A549 (cell line): ENCODE data around the gene FAM216B. TPM values are rescaled to one million over a fixed set of nuclear protein-coding genes. Genes with fewer than 3 reads are reported as not detected.

ENCODE experiments used
- ATAC-seq, 2 experiments: fragments of 200-7000 bp in 1 of 2; fragments of >200 bp in 1 of 2; cut with Nextera tagmentation in 1 of 2; cut with Tn5 transposase in 1 of 2; 3 replicates each; pipeline versions ENCODE4 v1.8.0 to v1.9.1; 2018 to 2020; ENCODE audit warnings: mild to moderate bottlenecking in 1 of 2, moderate library complexity in 1 of 2
- CTCF ChIA-PET: fragments of 300-600 bp; sonication (Branson Sonifier 250); formaldehyde crosslinking; extraction: SDS; loops from one replicate; lab custom pipeline; 2021; ENCODE audit warnings: antibody characterized with exemption, inconsistent platforms; lab: Yijun Ruan, JAX
- POLR2A ChIA-PET: fragments of 350-600 bp; formaldehyde crosslinking; extraction: SDS; loops from one replicate; lab custom pipeline; 2021; ENCODE audit warnings: antibody characterized with exemption, inconsistent platforms; lab: Yijun Ruan, JAX
- DNase-seq, 2 experiments: peaks; one replicate each; pipeline versions ENCODE4 v3.0.0 to v3.0.0-alpha.2; 2011 to 2016; ENCODE audit warnings: low read depth in 1 of 2, low spot score in 1 of 2
- FAIRE-seq: peaks from 2 replicates; lab custom pipeline; 2011; peaks lifted over from hg19 to GRCh38; lab: Jason Lieb, UNC
- H3K27ac ChIP-seq, 2 experiments: fragments of >200 bp; sonication (Bioruptor Twin); formaldehyde crosslinking; 3 replicates each; pipeline ENCODE4 v1.5.1; 2016 to 2017
- H3K4me1 ChIP-seq: fragments of >200 bp; sonication (Bioruptor Twin); formaldehyde crosslinking; 3 replicates; pipeline ENCODE4 v1.6.1; 2016
- H3K4me2 ChIP-seq: fragments of >200 bp; sonication (Bioruptor Twin); formaldehyde crosslinking; 3 replicates; pipeline ENCODE4 v1.6.1; 2016
- H3K4me3 ChIP-seq: fragments of >200 bp; sonication (Bioruptor Twin); formaldehyde crosslinking; 3 replicates; pipeline ENCODE4 v1.5.1; 2016
- H3K9me3 ChIP-seq: fragments of >200 bp; sonication (Bioruptor Twin); formaldehyde crosslinking; 3 replicates; pipeline ENCODE4 v1.6.1; 2016
- BHLHE40 ChIP-seq: IDR thresholded peaks from 2 replicates; pipeline ENCODE4 v1.6.1; 2012; ENCODE audit warnings: low read depth, low read length, inconsistent platforms
- CBX8 ChIP-seq: fragments of 200-600 bp; sonication (generic); IDR thresholded peaks from 2 replicates; pipeline ENCODE4 v1.6.1; 2016
- CEBPB ChIP-seq, 2 experiments: fragments of >200 bp in 1 of 2; sonication (Bioruptor Twin) in 1 of 2; formaldehyde crosslinking in 1 of 2; IDR thresholded peaks; 2 replicates each; pipeline ENCODE4 v1.6.1; 2012 to 2016
- CTCF ChIP-seq: fragments of >200 bp; sonication (Bioruptor Twin); formaldehyde crosslinking; IDR thresholded peaks from 3 replicates; pipeline ENCODE4 v1.5.1; 2016
- EP300 ChIP-seq, 2 experiments: fragments of >200 bp; sonication (Bioruptor Twin); formaldehyde crosslinking; IDR thresholded peaks; 2 replicates in 1 of 2; 3 replicates in 1 of 2; pipeline ENCODE4 v1.6.1; 2016 to 2017
- FOSB ChIP-seq: fragments of 250-450 bp; sonication (Bioruptor Pico); IDR thresholded peaks from 2 replicates; pipeline ENCODE4 v1.5.0; 2020; ENCODE audit warnings: mild to moderate bottlenecking, moderate library complexity
- HDAC2 ChIP-seq: fragments of 200-600 bp; sonication (generic); IDR thresholded peaks from 2 replicates; pipeline ENCODE4 v1.6.1; 2016
- HOXB13 ChIP-seq: fragments of 250-450 bp; sonication (Bioruptor Pico); IDR thresholded peaks from 2 replicates; pipeline ENCODE4 v1.5.0; 2020; ENCODE audit warnings: low read depth, mild to moderate bottlenecking, moderate library complexity
- HOXB5 ChIP-seq: fragments of 250-450 bp; sonication (Bioruptor Pico); IDR thresholded peaks from 2 replicates; pipeline ENCODE4 v1.5.0; 2020; ENCODE audit warnings: mild to moderate bottlenecking, moderate library complexity
- KDM1A ChIP-seq: fragments of 200-600 bp; sonication (generic); IDR thresholded peaks from 2 replicates; pipeline ENCODE4 v1.6.1; 2016; ENCODE audit warnings: low read depth, mild to moderate bottlenecking
- MAZ ChIP-seq: fragments of 150-350 bp; IDR thresholded peaks from 2 replicates; pipeline ENCODE4 v1.6.1; 2014; ENCODE audit warnings: antibody characterized with exemption, low read depth, low read length, borderline replicate concordance
- MYC ChIP-seq: IDR thresholded peaks from 2 replicates; pipeline ENCODE4 v1.6.1; 2012; ENCODE audit warnings: mild to moderate bottlenecking, inconsistent platforms, low read length, improper control_type of control experiment, borderline replicate concordance
- NFE2L2 ChIP-seq: fragments of 150-350 bp; conservative IDR thresholded peaks from 2 replicates; pipeline ENCODE4 v1.6.1; 2014; ENCODE audit warnings: low read length
- NPAS2 ChIP-seq: fragments of 250-450 bp; sonication (Bioruptor Pico); IDR thresholded peaks from 2 replicates; pipeline ENCODE4 v1.8.0; 2022; ENCODE audit warnings: mild to moderate bottlenecking, moderate library complexity, borderline replicate concordance
- NR3C1 ChIP-seq: fragments of >200 bp; sonication (Bioruptor Twin); formaldehyde crosslinking; IDR thresholded peaks from 3 replicates; pipeline ENCODE4 v1.6.1; 2017
- RAD21 ChIP-seq, 2 experiments: fragments of >200 bp in 1 of 2; sonication (Bioruptor Twin) in 1 of 2; formaldehyde crosslinking in 1 of 2; IDR thresholded peaks in 1 of 2; conservative IDR thresholded peaks in 1 of 2; 2 replicates in 1 of 2; 3 replicates in 1 of 2; pipeline ENCODE4 v1.6.1; 2012 to 2018; ENCODE audit warnings: inconsistent platforms in 1 of 2
- RARB ChIP-seq: fragments of 250-450 bp; sonication (Bioruptor Pico); IDR thresholded peaks from 2 replicates; pipeline ENCODE4 v1.8.0; 2021; ENCODE audit warnings: mild to moderate bottlenecking, moderate library complexity
- REST ChIP-seq: fragments of 200-600 bp; sonication (generic); IDR thresholded peaks from 2 replicates; pipeline ENCODE4 v1.6.1; 2016; ENCODE audit warnings: antibody characterized with exemption, mild to moderate bottlenecking, moderate library complexity
- SREBF2 ChIP-seq: fragments of 450-650 bp; IDR thresholded peaks from 2 replicates; pipeline ENCODE4 v1.6.1; 2014; ENCODE audit warnings: mild to moderate bottlenecking, moderate library complexity
- ZC3H11A ChIP-seq: fragments of 450-650 bp; IDR thresholded peaks from 2 replicates; pipeline ENCODE4 v1.6.1; 2014; ENCODE audit warnings: antibody characterized with exemption, mild to moderate bottlenecking
- ZNF302 ChIP-seq: fragments of 250-450 bp; sonication (Bioruptor Pico); IDR thresholded peaks from 2 replicates; pipeline ENCODE4 v1.9.0; 2021; ENCODE audit warnings: inconsistent platforms, mild to moderate bottlenecking, moderate library complexity
- WGBS: methylation state at CpG from one replicate; pipeline ENCODE4 v1.1.6; 2017; ENCODE audit errors: missing lambda C conversion rate; 5-methylcytosine and 5-hydroxymethylcytosine counted together
- polyA plus RNA-seq, 4 experiments: library from polyadenylated mRNA; depleted of rRNA in 3 of 4; stranded (reverse); fragments of >200 nt; fragmentation: RNase III in 1 of 4; extraction: RNeasy Plus Mini Kit Qiagen cat#74134 plus additional on column Dnase treatment in 1 of 4; gene quantifications; 2 replicates in 3 of 4; 3 replicates in 1 of 4; pipeline ENCODE4 v1.2.3, GENCODE V29; 2011 to 2017
- TF ChIP-seq, protein P1 (sequence below): fragments of >200 bp; sonication (Bioruptor Twin); formaldehyde crosslinking; IDR thresholded peaks from 3 replicates; pipeline ENCODE4 v1.6.1; 2016

The FAM216B gene
- polyA plus RNA-seq, 2 of the 4 experiments (the other 2 are of a cell fraction), result not detected

GRCh38 chr13:42740753-42741152, 40.6 kb upstream of the FAM216B start (continued):
- TF ChIP-seq KDM1A (no peak), RAD21 (conservative IDR thresholded peaks at IDR 0.05 in 1 of 2, IDR thresholded peaks at IDR 0.05 in 1 of 2) (no peak), MYC (no peak)
- TF ChIP-seq, all 56 proteins: peak for 0

DNA sequence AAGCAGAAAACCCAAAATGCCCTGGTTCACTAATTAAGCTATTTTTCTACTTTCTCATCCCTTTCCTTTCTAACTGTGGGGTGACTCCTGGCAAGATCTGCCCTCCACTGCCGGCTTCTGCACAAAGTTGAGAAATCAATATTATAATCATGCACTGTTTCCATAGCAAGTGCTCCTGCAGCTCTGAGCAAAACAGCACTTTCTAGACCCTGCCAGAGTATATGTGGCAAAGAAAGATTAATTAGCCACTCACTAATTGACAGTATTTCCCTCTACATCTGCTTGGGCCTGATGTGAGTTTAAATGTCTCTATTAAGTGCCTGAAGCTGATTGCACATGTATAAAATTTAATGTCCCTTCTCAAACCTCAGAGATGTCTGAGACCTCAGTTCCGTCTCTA, 39.5 kb upstream of the FAM216B start:
- FAIRE-seq, result no peak

More for the DNA sequence above, 39.5 kb upstream of the FAM216B start:
- TF ChIP-seq HOXB13 (CRISPR knock-in tag) (no peak), NR3C1 (no peak), SREBF2 (no peak), CBX8 (no peak), ZNF302 (CRISPR knock-in tag) (no peak), CEBPB (IDR thresholded peaks at IDR 0.05) (no peak), NPAS2 (CRISPR knock-in tag) (no peak), FOSB (CRISPR knock-in tag) (no peak), ZC3H11A (no peak), RARB (no peak), NFE2L2 (no peak), CTCF (no peak), HDAC2 (no peak), MAZ (no peak), HOXB5 (no peak), MYC (no peak), REST (no peak), EP300 (IDR thresholded peaks at IDR 0.05) (no peak), BHLHE40 (no peak)
- TF ChIP-seq, protein P1, sequence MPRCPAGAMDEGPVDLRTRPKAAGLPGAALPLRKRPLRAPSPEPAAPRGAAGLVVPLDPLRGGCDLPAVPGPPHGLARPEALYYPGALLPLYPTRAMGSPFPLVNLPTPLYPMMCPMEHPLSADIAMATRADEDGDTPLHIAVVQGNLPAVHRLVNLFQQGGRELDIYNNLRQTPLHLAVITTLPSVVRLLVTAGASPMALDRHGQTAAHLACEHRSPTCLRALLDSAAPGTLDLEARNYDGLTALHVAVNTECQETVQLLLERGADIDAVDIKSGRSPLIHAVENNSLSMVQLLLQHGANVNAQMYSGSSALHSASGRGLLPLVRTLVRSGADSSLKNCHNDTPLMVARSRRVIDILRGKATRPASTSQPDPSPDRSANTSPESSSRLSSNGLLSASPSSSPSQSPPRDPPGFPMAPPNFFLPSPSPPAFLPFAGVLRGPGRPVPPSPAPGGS, result no peak
- WGBS, result 77% methylated on average over 2 of the region's 2 CpGs
- Histone ChIP-seq H3K9me3 (no peaks in the 10 kb centered on the region), H3K4me3 (no peak overlapping the region), H3K27ac (no peak overlapping the region), H3K4me2 (no peak overlapping the region), H3K4me1 (no peaks in the 10 kb centered on the region)
- ATAC-seq (no peak), DNase-seq (no peak)
- CTCF ChIA-PET, result no interaction called here
- POLR2A ChIA-PET, result no interaction called here
